PC-9 (cell line): Measurements from ENCODE around the gene CACNA1H.

Experiments
- EZH2 ChIP-seq: fragments of 200-600 bp; sonication (generic); IDR thresholded peaks from 2 replicates; pipeline ENCODE4 v1.8.0; 2017; ENCODE audit warnings: antibody characterized with exemption, low read depth
- TF ChIP-seq, protein P1 (sequence below): fragments of 200-600 bp; sonication (generic); conservative IDR thresholded peaks from 2 replicates; pipeline ENCODE4 v1.6.1; 2017; ENCODE audit warnings: mixed run types, antibody characterized with exemption, mild to moderate bottlenecking, moderate library complexity

DNA sequence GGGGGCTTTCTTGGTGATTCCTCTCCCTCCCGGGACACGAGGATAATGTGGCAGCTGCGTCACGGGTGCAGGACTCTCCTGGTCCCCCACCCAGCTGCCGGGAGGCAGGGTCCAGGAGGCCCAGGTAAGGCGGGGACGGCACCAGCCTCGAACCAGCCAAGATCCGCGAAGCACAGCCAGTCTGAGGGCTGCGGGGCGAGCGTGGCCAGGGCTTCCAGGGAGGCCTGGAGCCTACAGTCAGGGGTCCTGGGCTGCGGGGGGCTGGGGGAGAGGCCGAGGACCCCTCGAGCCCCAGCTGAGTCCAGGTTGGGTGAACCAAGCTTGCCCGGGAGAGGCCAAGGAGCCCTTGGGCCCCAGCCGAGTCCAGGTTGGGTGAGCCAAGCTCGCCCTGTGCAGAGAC lies 112.9 kb downstream of the CACNA1H start:
- TF ChIP-seq, protein P1, sequence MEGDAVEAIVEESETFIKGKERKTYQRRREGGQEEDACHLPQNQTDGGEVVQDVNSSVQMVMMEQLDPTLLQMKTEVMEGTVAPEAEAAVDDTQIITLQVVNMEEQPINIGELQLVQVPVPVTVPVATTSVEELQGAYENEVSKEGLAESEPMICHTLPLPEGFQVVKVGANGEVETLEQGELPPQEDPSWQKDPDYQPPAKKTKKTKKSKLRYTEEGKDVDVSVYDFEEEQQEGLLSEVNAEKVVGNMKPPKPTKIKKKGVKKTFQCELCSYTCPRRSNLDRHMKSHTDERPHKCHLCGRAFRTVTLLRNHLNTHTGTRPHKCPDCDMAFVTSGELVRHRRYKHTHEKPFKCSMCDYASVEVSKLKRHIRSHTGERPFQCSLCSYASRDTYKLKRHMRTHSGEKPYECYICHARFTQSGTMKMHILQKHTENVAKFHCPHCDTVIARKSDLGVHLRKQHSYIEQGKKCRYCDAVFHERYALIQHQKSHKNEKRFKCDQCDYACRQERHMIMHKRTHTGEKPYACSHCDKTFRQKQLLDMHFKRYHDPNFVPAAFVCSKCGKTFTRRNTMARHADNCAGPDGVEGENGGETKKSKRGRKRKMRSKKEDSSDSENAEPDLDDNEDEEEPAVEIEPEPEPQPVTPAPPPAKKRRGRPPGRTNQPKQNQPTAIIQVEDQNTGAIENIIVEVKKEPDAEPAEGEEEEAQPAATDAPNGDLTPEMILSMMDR, result no peak
- no peak for TF ChIP-seq EZH2
